Measurements from ENCODE around the gene TSPAN17.

Gene TSPAN17

DNA sequence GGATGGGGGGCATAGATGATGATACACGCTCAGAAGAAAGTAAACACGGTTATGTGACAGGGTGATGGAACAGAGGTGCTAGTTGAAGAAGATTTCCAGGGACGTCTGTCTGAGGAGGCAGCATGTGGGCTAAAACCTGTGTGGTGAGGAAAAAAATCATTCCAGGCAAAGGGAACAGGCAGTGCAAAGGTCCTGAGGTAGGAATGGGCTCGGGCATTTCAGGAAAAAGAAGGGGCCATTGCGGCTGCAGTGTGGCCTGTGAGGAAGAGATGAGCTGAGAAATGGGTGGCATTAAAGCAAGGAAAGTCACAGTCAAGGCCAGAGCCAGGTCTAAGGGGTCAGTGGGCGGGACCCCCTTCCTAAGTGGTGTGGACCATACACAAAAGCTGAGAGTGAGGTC lies 18.2 kb downstream of the TSPAN17 start:
- TF ChIP-seq ZFX (IDR thresholded peaks at IDR 0.05; ENCODE audit: borderline replicate concordance): no peak
- TF ChIP-seq, protein P1, sequence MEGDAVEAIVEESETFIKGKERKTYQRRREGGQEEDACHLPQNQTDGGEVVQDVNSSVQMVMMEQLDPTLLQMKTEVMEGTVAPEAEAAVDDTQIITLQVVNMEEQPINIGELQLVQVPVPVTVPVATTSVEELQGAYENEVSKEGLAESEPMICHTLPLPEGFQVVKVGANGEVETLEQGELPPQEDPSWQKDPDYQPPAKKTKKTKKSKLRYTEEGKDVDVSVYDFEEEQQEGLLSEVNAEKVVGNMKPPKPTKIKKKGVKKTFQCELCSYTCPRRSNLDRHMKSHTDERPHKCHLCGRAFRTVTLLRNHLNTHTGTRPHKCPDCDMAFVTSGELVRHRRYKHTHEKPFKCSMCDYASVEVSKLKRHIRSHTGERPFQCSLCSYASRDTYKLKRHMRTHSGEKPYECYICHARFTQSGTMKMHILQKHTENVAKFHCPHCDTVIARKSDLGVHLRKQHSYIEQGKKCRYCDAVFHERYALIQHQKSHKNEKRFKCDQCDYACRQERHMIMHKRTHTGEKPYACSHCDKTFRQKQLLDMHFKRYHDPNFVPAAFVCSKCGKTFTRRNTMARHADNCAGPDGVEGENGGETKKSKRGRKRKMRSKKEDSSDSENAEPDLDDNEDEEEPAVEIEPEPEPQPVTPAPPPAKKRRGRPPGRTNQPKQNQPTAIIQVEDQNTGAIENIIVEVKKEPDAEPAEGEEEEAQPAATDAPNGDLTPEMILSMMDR (IDR thresholded peaks at IDR 0.05): no peak
- no peak overlapping the region for H3K27ac ChIP-seq

GRCh38 chr5:176667637-176668036 lies 20.4 kb downstream of the TSPAN17 start:
- H3K27ac ChIP-seq: no peak overlapping the region
- TF ChIP-seq, protein P1 (IDR thresholded peaks at IDR 0.05): no peak
- TF ChIP-seq ZFX (IDR thresholded peaks at IDR 0.05; ENCODE audit: borderline replicate concordance): no peak

- TF ChIP-seq, protein P1 (IDR thresholded peaks at IDR 0.05): no peak
- no peak for TF ChIP-seq ZFX (IDR thresholded peaks at IDR 0.05; ENCODE audit: borderline replicate concordance)
- no peak overlapping the region for H3K27ac ChIP-seq
These were observed 23.2 kb downstream of the TSPAN17 start for GRCh38 chr5:176670449-176670848.

DNA sequence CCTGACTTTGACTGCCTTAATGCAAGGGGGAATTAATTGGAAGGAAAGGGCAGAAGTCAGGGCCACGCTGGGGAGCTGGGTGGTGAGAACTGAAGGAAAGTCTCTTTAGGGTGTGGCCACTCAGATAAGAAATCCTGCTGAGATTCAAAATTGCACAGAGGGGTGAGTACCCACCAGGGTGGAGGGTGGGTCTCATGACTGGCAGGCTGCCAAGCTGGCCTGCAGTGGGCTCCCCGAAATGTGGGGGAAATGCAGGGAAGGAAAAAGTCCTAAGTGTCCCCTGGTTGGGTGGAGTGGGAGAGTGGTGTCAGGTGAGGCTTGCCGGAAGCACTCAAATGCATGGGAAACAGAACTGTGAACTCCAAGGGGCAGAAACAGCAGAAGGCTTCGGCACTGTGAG lies 24.1 kb downstream of the TSPAN17 start:
- H3K27ac ChIP-seq: no peak overlapping the region
- TF ChIP-seq, protein P1 (IDR thresholded peaks at IDR 0.05): no peak
- TF ChIP-seq ZFX (IDR thresholded peaks at IDR 0.05; ENCODE audit: borderline replicate concordance): no peak

- H3K27ac ChIP-seq: no peak overlapping the region
- TF ChIP-seq, protein P1 (IDR thresholded peaks at IDR 0.05): no peak
- TF ChIP-seq ZFX (IDR thresholded peaks at IDR 0.05; ENCODE audit: borderline replicate concordance): no peak
These were observed 24.8 kb downstream of the TSPAN17 start for GRCh38 chr5:176671890-176672747.

- TF ChIP-seq, protein P1 (IDR thresholded peaks at IDR 0.05): no peak
- no peak for TF ChIP-seq ZFX (IDR thresholded peaks at IDR 0.05; ENCODE audit: borderline replicate concordance)
These were observed 26.6 kb downstream of the TSPAN17 start for GRCh38 chr5:176673651-176674583.

More at GRCh38 chr5:176673651-176674583, 26.6 kb downstream of the TSPAN17 start:
- H3K27ac ChIP-seq: no peak overlapping the region
